Testis (tissue), 2 donors: ENCODE data around the gene NEURL1B.

ENCODE experiments used
- CTCF ChIP-seq, 3 experiments: fragments of 450-650 bp in 2 of 3; fragments of 200-600 bp in 1 of 3; sonication (generic) in 1 of 3; IDR thresholded peaks; one replicate each; pipeline ENCODE4 v1.5.1; 2016 to 2019; ENCODE audit warnings: antibody characterized with exemption in 3 of 3, mild to moderate bottlenecking in 2 of 3, moderate library complexity in 1 of 3
- POLR2A ChIP-seq: fragments of 450-650 bp; IDR thresholded peaks from one replicate; pipeline ENCODE4 v1.6.1; 2017; ENCODE audit warnings: antibody characterized with exemption, mild to moderate bottlenecking, moderate library complexity

- TF ChIP-seq POLR2A (no peak), CTCF (IDR thresholded peaks at IDR 0.05) (no peak)
Measured at GRCh38 chr5:172699999-172700364, 58.9 kb downstream of the NEURL1B start.
